ENCODE data around the gene TMEM270.

DNA sequence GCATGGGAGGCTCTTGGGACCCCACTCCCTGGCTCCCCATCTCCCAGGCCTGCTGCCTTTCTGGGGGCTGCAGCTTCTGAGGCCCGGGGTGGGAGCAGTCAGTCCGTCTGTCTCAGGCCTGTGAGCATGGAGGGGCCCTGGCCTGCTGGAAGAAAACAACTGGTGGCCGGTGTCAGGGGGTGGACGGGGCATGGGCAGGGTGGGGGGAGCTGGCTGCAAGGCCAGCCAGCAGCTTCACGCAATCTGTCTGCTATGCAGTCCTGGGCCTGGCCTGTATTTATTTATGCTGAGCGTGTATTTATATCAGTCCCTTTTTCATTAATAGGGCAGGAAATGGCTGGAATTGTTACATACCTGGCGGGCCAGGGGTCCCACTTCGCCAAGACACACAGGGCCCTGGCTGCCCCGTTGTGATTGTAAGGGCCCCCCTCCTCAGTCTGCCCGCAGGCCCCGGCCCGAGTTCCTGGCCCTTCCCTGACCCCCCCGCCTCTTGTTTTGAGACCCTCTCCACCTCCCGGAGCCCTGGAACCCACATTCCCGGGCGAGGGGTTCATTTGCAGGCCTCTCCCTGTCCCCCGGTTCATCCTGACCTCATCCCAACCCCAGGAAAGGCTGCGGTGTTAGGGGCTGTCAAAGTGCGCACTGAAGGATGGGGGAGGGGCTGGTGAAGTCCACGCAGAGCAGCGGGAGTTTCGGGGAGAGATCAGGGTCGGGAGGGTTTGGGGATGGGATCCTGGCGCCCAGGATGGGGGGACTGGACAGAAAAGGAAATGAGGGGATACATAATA, 8.2 kb downstream of the TMEM270 start:
- TF ChIP-seq POLR2AphosphoS5 (IDR thresholded peaks at IDR 0.05) (no peak), EP300 (conservative IDR thresholded peaks at IDR 0.05; ENCODE audit: poor library complexity, severe bottlenecking) (no peak), SMC3 (conservative IDR thresholded peaks at IDR 0.05; ENCODE audit: poor library complexity) (no peak), EZH2 (IDR thresholded peaks at IDR 0.05; ENCODE audit: borderline replicate concordance, insufficient read depth, low read length, poor library complexity, severe bottlenecking) (no peak), RAD21 (conservative IDR thresholded peaks at IDR 0.05) (no peak), TAF1 (IDR thresholded peaks at IDR 0.05; ENCODE audit: low read depth) (no peak)
- TF ChIP-seq, protein P1, sequence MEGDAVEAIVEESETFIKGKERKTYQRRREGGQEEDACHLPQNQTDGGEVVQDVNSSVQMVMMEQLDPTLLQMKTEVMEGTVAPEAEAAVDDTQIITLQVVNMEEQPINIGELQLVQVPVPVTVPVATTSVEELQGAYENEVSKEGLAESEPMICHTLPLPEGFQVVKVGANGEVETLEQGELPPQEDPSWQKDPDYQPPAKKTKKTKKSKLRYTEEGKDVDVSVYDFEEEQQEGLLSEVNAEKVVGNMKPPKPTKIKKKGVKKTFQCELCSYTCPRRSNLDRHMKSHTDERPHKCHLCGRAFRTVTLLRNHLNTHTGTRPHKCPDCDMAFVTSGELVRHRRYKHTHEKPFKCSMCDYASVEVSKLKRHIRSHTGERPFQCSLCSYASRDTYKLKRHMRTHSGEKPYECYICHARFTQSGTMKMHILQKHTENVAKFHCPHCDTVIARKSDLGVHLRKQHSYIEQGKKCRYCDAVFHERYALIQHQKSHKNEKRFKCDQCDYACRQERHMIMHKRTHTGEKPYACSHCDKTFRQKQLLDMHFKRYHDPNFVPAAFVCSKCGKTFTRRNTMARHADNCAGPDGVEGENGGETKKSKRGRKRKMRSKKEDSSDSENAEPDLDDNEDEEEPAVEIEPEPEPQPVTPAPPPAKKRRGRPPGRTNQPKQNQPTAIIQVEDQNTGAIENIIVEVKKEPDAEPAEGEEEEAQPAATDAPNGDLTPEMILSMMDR (IDR thresholded peaks at IDR 0.05; ENCODE audit: poor library complexity, severe bottlenecking): no peak

All from neural cell (in vitro differentiated cells).